Endothelial cell of umbilical vein (primary cell): ENCODE data around the gene ARSJ. TPM values are rescaled to one million over a fixed set of nuclear protein-coding genes. Genes with fewer than 3 reads are reported as not detected.

ENCODE experiments used
- BruUV-seq: library from RNA; stranded (reverse); fragments of 400-500 nt; replicated peaks from 2 replicates; lab custom pipeline; 2021; lab: Mats Ljungman, UMichigan
- CTCF ChIA-PET: fragments of 300-600, 350-600 bp; sonication (Branson Sonifier 250); formaldehyde crosslinking; loops from one replicate; lab custom pipeline; 2021; ENCODE audit warnings: antibody characterized with exemption, inconsistent platforms; lab: Charles Lee
- POLR2A ChIA-PET: fragments of 300-600, 350-600 bp; sonication (Branson Sonifier 250); formaldehyde crosslinking; loops from one replicate; lab custom pipeline; 2021; ENCODE audit warnings: antibody characterized with exemption, inconsistent platforms; lab: Charles Lee
- DNase-seq: peaks from one replicate; pipeline ENCODE4 v3.0.0-alpha.2; 2011; ENCODE audit warnings: low read depth, low spot score
- FAIRE-seq: peaks from 2 replicates; lab custom pipeline; 2011; peaks lifted over from hg19 to GRCh38; lab: Jason Lieb, UNC
- H2AFZ ChIP-seq: 2 replicates; pipeline ENCODE4 v1.6.0; 2012; ENCODE audit warnings: low read depth, low read length, control low read depth, inconsistent platforms
- H3K27ac ChIP-seq: 2 replicates; pipeline ENCODE4 v1.5.1; 2011; ENCODE audit warnings: low read depth, mild to moderate bottlenecking, control low read depth, low read length, moderate library complexity; ENCODE audit not compliant: insufficient read depth
- H3K27me3 ChIP-seq, 2 experiments: 2 replicates each; pipeline versions ENCODE4 v1.6.0 to v1.6.1; 2011; ENCODE audit warnings: low read length in 2 of 2, mixed read lengths in 1 of 2; ENCODE audit not compliant: control insufficient read depth in 2 of 2, insufficient read depth in 2 of 2
- H3K36me3 ChIP-seq, 2 experiments: 2 replicates in 1 of 2; 3 replicates in 1 of 2; pipeline ENCODE4 v1.5.1; 2011; ENCODE audit warnings: low read length in 2 of 2, mild to moderate bottlenecking in 1 of 2, moderate library complexity in 1 of 2; ENCODE audit not compliant: control insufficient read depth in 2 of 2, insufficient read depth in 2 of 2; ENCODE audit errors: extremely low read depth in 1 of 2
- H3K4me1 ChIP-seq: 3 replicates; pipeline ENCODE4 v1.5.1; 2011; ENCODE audit warnings: mild to moderate bottlenecking, low read length; ENCODE audit not compliant: control insufficient read depth, insufficient read depth; ENCODE audit errors: extremely low read depth
- H3K4me2 ChIP-seq: 2 replicates; pipeline ENCODE4 v1.6.1; 2011; ENCODE audit warnings: low read length, control low read depth, mixed read lengths; ENCODE audit not compliant: insufficient read depth
- H3K4me3 ChIP-seq, 3 experiments: fragments of 200-600 bp in 1 of 3; sonication (generic), shearing (Covaris generic) in 1 of 3; replicated peaks in 1 of 3; 2 replicates each; pipeline ENCODE4 v1.5.1; 2011 to 2016; ENCODE audit warnings: control low read depth in 3 of 3, low read length in 3 of 3, mild to moderate bottlenecking in 2 of 3, inconsistent platforms in 1 of 3, low read depth in 1 of 3, moderate library complexity in 1 of 3; ENCODE audit not compliant: insufficient read depth in 1 of 3
- H3K79me2 ChIP-seq: 2 replicates; pipeline ENCODE4 v1.6.0; 2012; ENCODE audit warnings: low read length, inconsistent platforms; ENCODE audit not compliant: control insufficient read depth, insufficient read depth
- H3K9ac ChIP-seq: replicated peaks from 2 replicates; pipeline ENCODE3; 2011; ENCODE audit warnings: low read length, control low read depth; ENCODE audit not compliant: insufficient read depth; ENCODE audit errors: extremely low read depth
- H3K9me1 ChIP-seq: replicated peaks from 3 replicates; pipeline ENCODE4 v1.6.0; 2011; ENCODE audit warnings: mild to moderate bottlenecking, low read length; ENCODE audit not compliant: control insufficient read depth, insufficient read depth; ENCODE audit errors: extremely low read depth
- H3K9me3 ChIP-seq: replicated peaks from 2 replicates; pipeline ENCODE4 v1.5.1; 2012; ENCODE audit warnings: low read length, inconsistent platforms; ENCODE audit not compliant: control insufficient read depth, insufficient read depth
- H4K20me1 ChIP-seq: replicated peaks from 2 replicates; pipeline ENCODE3; 2011; ENCODE audit warnings: mild to moderate bottlenecking, low read length; ENCODE audit not compliant: control insufficient read depth, insufficient read depth; ENCODE audit errors: extremely low read depth
- EZH2 ChIP-seq: IDR thresholded peaks from 2 replicates; pipeline ENCODE4 v1.6.1; 2012; ENCODE audit warnings: borderline replicate concordance, low read depth, mild to moderate bottlenecking, moderate library complexity, low read length, inconsistent platforms; ENCODE audit not compliant: severe bottlenecking
- FOS ChIP-seq: IDR thresholded peaks from 2 replicates; pipeline ENCODE4 v1.6.1; 2011; ENCODE audit warnings: mild to moderate bottlenecking, low read length, moderate library complexity, borderline replicate concordance; ENCODE audit not compliant: insufficient read depth
- GATA2 ChIP-seq: IDR thresholded peaks from 2 replicates; pipeline ENCODE4 v1.7.0; 2011; ENCODE audit warnings: low read depth, mild to moderate bottlenecking, moderate library complexity, mixed read lengths, low read length; ENCODE audit not compliant: insufficient read length, insufficient read depth
- JUN ChIP-seq: IDR thresholded peaks from 2 replicates; pipeline ENCODE4 v1.6.1; 2011; ENCODE audit warnings: borderline replicate concordance, low read depth; ENCODE audit not compliant: insufficient read length, insufficient read depth
- MYC ChIP-seq: IDR thresholded peaks from one replicate; pipeline ENCODE4 v1.6.1; 2011; ENCODE audit warnings: mild to moderate bottlenecking, low read depth, low read length
- POLR2A ChIP-seq: IDR thresholded peaks from 2 replicates; pipeline ENCODE4 v1.6.1; 2012; ENCODE audit warnings: low read depth, mild to moderate bottlenecking, control low read depth, low read length
- POLR2AphosphoS5 ChIP-seq: IDR thresholded peaks from 2 replicates; pipeline ENCODE4 v1.6.1; 2012; ENCODE audit warnings: low read depth, mild to moderate bottlenecking, control low read depth, low read length, moderate library complexity; ENCODE audit not compliant: insufficient read depth
- dilution Hi-C: fragments of 300-500 bp; cut with MboI; formaldehyde crosslinking; loops from one replicate; pipeline ENCODE4 v1.15.0; 2019; ENCODE audit warnings: low sequenced_read_pairs; ENCODE audit not compliant: extremely low pct_ligation_motif_present
- intact Hi-C: fragments of 100-400 bp; cut with micrococcal nuclease; formaldehyde crosslinking; loops from one replicate; pipeline ENCODE4 v1.10.0; 2022
- polyA plus RNA-seq, 4 experiments: library from polyadenylated mRNA; depleted of rRNA in 3 of 4; stranded (reverse) in 3 of 4; unstranded in 1 of 4; fragments of >200 nt; gene quantifications; 2 replicates each; pipeline versions ENCODE4 v1.2.1 to v1.2.3, GENCODE V29; 2011 to 2012; ENCODE audit warnings: missing spikeins in 1 of 4
- total RNA-seq: library from RNA; stranded (reverse); gene quantifications from 2 replicates; pipeline ENCODE4 v1.2.3, GENCODE V29; 2021
- TF ChIP-seq, protein P1 (sequence below): IDR thresholded peaks from 2 replicates; pipeline ENCODE4 v1.6.1; 2011; ENCODE audit not compliant: insufficient read depth, insufficient read length
- TF ChIP-seq, protein P2 (sequence below), 2 donors: IDR thresholded peaks; 1 replicate in 1 of 2; 2 replicates in 1 of 2; pipeline ENCODE4 v1.5.1; 2011; ENCODE audit warnings: low read length in 2 of 2, mild to moderate bottlenecking in 2 of 2, moderate library complexity in 2 of 2, control low read depth in 1 of 2, inconsistent platforms in 1 of 2, low read depth in 1 of 2; ENCODE audit not compliant: insufficient read depth in 1 of 2; ENCODE audit errors: extremely low read depth in 1 of 2

ARSJ gene
- total and polyA plus RNA-seq, 2 donors (not counting 3 experiments of a cell fraction or from before 2014, with no cell fraction given): 21.9 to 50.0 TPM

DNA sequence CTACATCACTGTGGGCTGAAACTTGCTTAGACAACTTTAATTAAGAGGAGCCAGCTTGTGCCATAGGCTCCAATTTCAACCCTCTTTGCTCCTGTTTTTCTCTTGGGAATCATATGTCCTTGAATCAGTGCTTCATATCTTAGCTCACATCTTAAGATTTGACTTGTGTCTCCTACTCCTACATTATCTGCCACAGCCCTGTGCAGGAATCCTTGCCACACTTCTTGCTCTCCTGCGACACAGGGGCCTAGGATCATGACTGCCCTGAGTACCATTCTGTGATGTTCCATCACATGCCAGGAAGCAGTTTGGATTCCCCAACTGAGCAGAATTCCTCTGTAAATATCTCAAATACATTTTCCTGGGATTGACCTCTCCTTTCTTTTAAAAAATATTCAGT lies 36.4 kb downstream of the ARSJ start:
- POLR2A ChIA-PET: no interaction called here
- H3K79me2 ChIP-seq: peaks cover 78% of the 10 kb centered on the region
- no peaks in the 10 kb centered on the region for H4K20me1 ChIP-seq
- no peak overlapping the region for H3K4me3 ChIP-seq
- no peak overlapping the region for H3K27ac ChIP-seq
- H3K9me1 ChIP-seq: no peaks in the 10 kb centered on the region
- H3K27me3 ChIP-seq: no peaks in the 10 kb centered on the region
- H2AFZ ChIP-seq: no peak overlapping the region
- no peaks in the 10 kb centered on the region for H3K36me3 ChIP-seq
- intact Hi-C loops: no loop called here
- FAIRE-seq (no peak), DNase-seq (no peak)
- dilution Hi-C loops: no loop called here
- H3K4me2 ChIP-seq: no peak overlapping the region
- no peak overlapping the region for H3K9ac ChIP-seq
- CTCF ChIA-PET: interaction anchor here (1.0 kb wide), 2 partner anchors 14 to 29 kb away, joined by 3 read pairs; no protein-coding TSS in a partner anchor
- peaks cover 12% of the 10 kb centered on the region for H3K4me1 ChIP-seq
- no peaks in the 10 kb centered on the region for H3K9me3 ChIP-seq
- no TSS peak for BruUV-seq
- TF ChIP-seq POLR2AphosphoS5: no peak
- TF ChIP-seq, protein P1, sequence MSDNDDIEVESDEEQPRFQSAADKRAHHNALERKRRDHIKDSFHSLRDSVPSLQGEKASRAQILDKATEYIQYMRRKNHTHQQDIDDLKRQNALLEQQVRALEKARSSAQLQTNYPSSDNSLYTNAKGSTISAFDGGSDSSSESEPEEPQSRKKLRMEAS: no peak
- TF ChIP-seq FOS: no peak
- no peak for TF ChIP-seq POLR2A
- no peak for TF ChIP-seq MYC
- no peak for TF ChIP-seq EZH2
- TF ChIP-seq GATA2: no peak
- TF ChIP-seq JUN: no peak
- TF ChIP-seq, protein P2, sequence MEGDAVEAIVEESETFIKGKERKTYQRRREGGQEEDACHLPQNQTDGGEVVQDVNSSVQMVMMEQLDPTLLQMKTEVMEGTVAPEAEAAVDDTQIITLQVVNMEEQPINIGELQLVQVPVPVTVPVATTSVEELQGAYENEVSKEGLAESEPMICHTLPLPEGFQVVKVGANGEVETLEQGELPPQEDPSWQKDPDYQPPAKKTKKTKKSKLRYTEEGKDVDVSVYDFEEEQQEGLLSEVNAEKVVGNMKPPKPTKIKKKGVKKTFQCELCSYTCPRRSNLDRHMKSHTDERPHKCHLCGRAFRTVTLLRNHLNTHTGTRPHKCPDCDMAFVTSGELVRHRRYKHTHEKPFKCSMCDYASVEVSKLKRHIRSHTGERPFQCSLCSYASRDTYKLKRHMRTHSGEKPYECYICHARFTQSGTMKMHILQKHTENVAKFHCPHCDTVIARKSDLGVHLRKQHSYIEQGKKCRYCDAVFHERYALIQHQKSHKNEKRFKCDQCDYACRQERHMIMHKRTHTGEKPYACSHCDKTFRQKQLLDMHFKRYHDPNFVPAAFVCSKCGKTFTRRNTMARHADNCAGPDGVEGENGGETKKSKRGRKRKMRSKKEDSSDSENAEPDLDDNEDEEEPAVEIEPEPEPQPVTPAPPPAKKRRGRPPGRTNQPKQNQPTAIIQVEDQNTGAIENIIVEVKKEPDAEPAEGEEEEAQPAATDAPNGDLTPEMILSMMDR (IDR thresholded peaks at IDR 0.05; ENCODE audit: extremely low read depth in 1 of 2, insufficient read depth in 1 of 2, low read depth in 1 of 2, low read length in 2 of 2): no peak
